ENCODE measurements around the gene PXDN. TPM values are rescaled to one million over a fixed set of nuclear protein-coding genes. Genes with fewer than 3 reads are reported as not detected.
"Not testable (repeated sequence)": the region's sequence is repeated elsewhere in the genome, so short reads cannot be mapped to it uniquely, and the experiment has no call there.

The PXDN gene
- total RNA-seq, 1 donor from 2014 or later: 31.1 TPM

DNA sequence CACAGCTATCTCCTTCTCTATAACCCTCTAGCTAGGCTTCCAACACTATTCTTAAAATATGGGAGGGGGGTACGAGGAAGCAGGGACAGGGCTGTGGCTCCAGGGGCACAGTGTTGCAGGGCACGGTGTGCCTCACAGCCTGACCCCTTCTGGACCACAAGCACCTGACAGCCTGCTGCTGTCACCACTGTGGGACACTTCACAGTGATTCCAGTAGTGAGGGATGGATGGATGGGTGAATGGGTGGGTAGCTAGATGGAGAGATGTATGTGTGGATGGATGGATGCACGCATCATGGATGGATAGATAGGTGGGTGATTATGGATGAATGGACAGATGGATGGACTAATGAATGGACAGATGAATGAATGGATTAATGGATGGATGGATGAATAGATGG is 21.6 kb downstream of the PXDN start:
- DNase-seq (ENCODE audit: low spot score): no peak

DNA sequence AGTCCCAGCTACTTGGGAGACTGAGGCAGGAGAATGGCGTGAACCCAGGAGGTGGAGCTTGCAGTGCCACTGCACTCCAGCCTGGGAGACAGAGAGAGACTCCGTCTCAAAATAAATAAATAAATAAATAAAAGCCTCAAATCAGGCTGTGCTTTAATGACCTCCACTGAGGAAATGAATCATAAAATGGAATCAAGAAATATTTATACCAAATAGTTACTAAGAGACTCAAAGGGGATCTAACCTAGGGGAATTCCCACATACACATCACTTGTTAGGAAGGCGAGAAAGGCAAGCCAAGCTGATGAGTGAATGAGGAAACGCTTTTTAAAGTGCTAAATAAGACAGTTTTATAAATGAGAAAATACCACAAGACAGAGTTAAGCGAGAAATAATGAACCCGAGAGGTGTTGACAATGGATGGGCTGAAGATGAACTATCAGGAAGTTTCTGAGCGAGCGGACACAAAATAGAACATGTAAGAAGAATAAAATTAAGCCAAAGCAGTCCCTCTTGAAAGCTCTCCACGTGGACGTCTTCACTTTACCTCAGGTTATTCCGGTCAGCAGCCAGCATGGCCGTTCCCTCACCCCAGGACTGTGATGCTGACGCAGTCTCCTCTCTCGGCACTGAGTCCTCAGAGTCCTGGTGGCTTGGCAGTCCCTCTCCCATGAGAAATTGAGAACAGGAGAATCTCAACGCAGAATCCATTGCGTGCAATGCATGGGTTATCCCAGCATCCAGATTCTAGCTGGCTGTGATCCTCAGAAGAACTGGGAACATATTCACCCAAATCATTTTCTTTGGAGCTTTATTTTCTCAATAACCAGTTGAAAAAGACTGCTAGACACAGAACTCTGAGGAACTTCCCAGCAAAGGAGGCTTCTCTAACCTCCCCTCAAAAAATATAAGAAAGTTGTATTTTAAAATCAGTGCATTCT is 22.3 kb downstream of the PXDN start:
- DNase-seq (ENCODE audit: low spot score): no peak

DNA sequence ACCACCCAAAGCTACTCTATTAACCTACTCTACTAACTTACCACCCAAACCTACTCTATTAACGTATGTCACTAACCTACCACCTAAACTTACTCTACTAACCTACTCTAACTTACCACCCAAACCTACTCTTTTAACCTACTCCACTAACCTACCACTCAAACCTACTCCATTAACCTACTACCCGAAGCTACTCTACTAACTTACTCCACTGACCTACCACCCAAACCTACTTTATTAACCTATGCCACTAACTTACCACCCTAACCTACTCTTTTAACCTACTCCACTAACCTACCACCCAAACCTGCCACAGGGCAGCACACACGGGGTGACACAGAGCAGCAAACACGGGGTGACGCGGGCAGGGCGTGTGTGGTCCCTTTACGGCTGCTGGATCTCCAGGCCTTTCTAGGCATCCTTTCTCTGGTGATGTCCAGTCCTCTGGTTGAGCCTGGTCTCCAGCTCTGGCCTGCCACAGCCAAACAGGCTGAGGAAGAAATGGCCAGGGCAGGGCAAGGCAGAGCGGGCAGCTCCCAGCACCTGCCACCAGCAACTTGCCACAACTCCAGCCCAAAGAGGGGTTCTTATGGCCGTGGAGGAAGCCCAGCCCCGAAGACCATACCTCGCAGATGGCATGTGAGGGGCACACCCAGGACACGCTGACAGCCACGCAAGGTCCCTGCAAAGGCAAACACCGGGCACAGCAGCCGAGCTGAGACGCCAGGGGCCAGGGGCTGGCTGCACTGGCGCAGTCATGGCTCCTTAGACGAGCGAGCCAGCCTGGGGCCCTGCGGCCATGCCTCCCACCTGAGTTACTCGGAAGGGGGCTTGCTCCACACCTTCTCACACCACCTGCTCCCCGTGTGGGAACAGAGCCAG is 25.7 kb downstream of the PXDN start:
- no peak for DNase-seq (ENCODE audit: low spot score)

DNA sequence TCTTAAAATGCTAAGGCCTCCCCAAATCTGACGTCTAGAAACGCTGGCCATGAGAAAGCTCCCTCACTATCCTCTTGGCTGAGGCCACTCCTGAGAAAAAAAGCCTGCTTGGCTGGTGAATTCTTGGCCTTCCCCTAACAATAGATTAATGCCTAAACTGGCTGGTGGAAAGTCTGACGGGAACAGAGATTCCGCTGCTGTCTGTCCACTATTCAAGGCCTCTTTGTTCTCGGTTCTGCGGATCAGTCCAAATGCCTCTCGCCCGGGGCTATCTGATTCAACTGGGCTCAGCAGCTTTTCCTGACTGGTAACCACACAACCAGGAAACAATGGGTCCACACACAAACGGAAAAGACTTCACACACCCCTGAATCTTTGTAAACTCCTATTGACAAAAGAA is 27.2 kb downstream of the PXDN start:
- DNase-seq (ENCODE audit: low spot score): no peak

DNA sequence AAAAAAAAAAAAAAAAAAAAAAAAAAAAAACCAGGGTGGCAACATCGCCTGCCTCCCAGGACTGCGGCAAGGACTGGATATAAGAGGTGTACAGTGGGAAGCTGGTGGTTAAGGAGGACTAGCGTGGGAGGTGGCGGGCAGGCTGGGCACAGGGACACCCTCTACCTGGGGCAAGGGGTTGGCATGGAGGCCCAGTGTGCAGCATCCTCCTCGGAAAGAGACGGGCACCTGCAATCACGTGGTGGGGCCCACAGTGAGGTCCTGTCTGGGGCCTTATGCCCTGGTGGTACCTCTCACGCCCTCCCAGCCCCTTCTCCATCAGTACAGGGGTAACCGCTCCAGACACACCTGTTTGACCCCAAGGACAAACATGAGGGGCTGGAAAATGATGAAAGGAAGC is 27.9 kb downstream of the PXDN start:
- no peak for DNase-seq (ENCODE audit: low spot score)

DNA sequence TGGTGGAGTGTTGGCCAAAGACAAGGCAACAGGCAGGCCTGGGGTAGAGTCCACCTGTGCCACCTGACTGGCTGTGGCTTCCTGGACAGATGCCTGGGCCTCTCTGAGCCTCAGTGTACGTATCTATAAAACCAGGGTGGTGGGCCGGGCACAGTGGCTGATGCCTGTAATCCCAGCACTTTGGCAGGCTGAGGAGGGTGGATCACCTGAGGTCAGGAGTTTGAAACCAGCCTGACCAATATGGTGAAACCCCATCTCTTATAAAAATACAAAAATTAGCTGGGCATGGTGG is 28.4 kb downstream of the PXDN start:
- not testable (repeated sequence) for DNase-seq (ENCODE audit: low spot score)

DNA sequence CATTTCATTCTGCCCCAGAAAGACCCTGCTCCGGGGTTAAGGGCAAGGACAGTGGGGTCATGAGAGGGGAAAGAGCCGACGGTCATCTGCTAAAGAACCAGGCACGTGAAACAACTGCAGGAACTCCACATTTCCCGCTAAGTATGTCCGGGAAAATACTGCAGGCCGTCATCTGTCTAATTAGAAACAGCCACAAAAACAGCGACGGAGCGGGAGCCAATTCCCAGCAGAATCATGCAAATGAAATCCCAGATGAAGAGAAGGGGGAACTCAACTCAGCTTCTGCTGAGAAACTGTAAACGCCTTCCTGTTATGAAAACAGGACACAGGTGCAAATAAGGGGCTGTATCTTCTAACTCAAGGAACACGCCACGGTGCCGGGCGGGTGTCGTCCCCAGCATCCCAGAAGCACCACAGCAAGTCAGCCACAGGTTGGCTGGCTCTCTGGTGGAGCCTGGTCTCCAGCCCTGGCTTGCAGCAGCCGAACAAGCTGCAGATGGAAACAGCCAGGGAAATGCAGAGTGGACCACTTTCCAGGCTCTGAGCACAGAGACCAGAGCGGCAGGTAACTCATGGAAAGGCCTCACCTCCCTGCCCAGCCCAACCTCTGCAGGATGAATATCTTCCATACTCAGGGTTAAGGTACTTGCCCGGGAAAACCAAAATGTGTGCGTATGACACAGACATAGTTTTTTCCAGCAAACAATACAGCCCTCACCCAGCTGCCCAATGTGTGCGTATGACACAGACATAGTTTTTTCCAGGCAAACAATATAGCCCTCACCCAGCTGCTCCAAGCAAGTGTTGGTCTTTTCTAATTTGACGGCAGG is 28.9 kb downstream of the PXDN start:
- DNase-seq (ENCODE audit: low spot score): no peak

DNA sequence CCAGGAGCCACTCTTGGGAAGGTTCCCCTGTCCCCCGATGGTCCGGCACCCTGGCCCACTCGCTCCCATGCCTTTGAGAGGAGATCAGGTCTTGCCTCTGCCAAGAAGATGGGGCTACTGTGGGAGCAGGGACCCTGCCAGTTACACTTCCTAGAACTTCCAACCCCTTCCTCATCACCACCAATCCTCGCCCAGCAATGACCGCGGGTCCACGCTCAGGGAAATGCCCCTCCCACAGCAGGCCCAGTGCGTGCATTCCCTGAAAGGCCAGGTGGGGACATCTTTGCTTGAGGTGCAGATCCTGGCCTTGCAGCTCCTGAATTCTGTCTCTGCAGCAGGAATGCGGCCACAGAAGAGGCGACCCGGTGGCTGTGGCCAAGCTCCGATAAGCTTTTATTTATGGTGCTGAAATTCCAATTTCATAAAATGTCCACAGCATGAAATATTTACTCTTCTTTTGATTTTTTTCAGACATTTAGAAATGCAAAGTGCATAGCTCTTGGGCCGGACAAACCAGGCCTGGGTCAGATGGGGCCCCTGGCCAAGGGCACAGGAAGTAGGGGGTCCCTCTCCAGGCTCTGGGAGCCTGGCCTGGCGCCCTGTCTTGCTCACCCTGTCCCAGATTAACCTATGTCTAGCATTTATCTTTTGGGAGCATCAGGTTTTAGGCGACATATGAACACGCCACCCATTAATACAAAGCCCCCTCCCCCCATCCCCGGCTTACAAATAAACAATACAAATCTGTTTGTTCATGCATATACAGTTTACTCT is 29.8 kb downstream of the PXDN start:
- DNase-seq (ENCODE audit: low spot score): no peak

DNA sequence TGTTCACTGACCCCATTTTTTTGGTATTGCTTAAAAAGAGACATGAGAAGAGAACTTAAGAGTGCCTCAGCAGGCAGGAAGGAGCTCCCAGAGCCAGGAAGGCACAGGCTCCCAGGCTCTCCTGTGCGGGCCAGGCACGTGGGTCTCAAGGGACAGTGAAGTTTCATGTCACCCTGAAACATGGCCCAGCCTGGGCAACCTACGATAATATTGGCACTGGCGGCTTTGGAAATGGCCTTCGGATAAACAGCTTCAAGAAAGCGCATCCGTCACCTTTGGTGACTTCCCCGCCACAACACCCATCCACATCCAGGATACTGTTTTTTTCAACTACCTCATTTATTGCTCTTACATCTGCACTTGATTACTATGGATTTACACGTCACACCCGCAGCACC is 30.5 kb downstream of the PXDN start:
- no peak for DNase-seq (ENCODE audit: low spot score)

DNA sequence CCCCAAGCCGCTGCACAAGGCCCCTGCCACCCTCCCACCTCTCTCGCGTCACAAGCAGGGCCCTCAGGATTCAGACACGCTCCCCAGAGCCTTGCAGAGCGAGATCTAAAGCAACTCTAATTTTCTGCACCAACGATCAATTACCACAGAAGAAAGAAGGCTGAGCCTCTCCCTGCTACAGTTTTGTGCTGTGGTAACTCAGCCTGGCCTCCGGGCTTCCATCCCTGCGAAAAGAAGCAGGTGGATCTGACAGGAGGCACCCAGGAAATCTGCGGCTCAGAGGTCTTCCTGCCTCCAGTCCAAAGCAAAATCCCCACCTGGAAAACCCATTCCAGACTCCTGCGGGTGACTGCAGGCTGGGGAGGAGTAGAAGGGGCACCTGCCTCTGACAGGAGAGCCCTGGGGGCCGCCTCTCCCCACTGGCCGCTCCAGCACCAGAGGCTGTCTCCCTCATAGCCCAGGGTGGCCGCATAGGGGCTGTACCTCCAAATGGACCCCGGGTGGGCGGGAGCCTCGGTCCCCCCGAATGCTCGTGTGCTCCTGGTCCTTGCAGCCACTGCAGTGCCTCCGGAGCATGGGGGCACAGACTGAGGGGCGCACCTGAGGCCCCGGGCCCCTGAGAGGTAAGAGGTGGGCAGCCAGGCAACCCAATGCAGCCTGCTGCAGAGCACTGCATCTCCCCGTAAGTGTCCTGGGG is 31.0 kb downstream of the PXDN start:
- DNase-seq (ENCODE audit: low spot score): no peak

DNA sequence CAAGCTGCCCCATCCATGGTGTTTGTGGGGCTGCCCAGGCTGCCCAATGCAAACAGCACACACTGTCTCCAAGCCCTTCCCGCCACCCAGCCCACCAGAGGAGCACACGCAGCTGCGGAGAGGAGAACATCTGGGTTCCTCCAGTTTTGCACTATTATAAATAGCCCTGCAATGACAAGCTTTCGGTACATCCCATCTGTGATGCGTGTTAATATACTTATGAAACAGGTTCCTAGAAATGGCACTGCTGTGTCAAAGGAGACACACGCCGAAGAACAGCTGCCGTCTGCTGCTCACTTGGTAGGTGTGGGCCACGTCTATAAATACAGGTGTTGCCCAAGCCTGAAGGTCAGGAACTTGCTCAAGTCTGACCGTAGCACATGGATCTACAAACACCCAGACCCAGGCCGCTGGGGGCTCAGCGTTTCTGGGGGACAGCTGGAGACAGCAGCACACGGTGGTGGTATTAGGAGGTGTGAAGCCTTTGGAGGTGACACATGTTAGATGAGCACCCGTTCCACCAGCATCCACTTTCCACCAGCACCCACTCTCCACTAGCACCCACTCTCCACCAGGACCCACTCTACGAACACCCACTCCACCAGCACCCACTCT is 34.3 kb downstream of the PXDN start:
- no peak for DNase-seq (ENCODE audit: low spot score)

DNA sequence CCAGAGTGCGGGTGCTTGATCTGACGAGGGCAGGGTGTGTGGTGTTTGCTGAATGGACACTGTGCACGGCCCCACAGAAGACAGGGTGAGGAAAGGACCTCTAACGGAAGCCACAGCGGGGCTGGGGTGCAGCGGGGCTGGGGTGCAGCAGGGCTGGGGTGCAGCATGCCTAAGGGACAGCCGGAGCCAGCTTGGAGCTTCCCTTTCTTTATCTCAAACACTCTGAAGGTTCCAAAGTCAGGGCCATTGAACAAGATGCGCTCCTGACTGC is 35.0 kb downstream of the PXDN start:
- DNase-seq (ENCODE audit: low spot score): no peak

DNA sequence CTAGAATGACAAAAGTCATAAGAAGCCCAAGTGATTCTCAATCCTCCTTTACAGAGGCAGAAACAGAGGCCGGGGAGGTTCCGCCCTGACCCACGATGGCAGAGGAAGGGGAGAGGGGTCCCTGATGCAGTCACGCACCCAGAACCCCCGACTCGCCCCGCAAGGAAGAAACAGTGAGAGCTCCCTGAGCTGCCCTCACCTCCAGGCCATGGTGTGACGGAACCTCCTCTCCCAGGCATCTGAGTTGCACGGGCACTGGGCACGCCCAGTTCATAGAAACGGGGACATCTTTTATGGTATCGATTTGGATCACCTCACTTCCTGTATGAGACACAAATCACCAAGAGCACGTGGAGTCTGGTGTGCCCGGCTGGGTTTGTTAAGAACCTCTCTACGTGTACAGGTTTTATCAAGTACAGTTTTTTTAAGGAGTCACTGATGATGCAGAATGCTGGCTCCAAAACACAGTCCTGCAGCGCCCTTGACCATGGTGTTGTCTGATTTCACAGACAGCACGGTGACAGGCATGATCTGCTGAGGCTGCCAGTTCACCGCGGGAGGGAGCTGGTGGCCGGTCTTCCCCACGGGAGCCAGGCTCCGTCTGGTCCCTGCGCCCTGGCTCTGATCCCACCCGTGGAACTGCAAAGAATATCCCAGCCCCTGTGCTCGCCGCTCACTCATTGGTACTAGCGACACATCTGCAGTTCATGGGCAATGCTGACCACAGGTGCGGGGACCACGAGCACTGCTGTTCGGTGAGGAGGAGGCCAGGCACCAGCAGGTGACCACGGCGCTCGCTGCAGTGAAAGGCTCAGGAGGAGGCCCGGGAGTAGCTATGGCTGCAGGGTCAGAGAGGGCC is 35.6 kb downstream of the PXDN start:
- no peak for DNase-seq (ENCODE audit: low spot score)

DNA sequence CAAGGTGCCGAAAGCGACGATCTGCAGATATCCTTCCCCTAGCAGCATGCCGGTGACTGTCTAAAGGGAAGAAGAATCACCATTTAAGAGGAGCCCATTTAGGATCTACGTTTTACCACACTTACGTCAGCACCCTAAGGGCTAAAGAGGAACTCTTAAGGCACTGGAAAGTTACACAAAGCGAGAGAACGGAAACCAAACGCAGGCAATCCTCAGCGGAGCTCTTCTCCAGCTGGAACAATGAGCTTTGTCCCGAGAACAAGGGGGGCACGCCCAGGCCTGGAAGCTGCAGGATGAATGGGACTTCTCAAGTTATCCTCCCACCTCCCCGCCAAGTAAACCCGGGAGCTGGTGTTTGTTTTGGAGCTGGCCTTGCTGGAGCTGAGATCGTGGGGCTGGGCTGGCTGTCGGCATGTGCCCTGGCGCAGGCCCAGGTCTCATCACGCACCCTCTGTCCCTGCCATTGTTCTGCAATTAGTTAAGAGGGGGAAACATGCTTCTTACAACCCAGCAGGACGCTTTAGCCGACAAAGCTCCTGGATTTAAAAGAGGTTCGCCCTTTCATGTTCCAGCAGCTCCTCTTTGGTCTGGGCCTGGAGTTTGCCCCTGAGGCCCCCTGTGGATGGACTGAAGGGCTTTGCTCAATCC is 36.4 kb downstream of the PXDN start:
- DNase-seq (ENCODE audit: low spot score): peak; percentile 40

DNA sequence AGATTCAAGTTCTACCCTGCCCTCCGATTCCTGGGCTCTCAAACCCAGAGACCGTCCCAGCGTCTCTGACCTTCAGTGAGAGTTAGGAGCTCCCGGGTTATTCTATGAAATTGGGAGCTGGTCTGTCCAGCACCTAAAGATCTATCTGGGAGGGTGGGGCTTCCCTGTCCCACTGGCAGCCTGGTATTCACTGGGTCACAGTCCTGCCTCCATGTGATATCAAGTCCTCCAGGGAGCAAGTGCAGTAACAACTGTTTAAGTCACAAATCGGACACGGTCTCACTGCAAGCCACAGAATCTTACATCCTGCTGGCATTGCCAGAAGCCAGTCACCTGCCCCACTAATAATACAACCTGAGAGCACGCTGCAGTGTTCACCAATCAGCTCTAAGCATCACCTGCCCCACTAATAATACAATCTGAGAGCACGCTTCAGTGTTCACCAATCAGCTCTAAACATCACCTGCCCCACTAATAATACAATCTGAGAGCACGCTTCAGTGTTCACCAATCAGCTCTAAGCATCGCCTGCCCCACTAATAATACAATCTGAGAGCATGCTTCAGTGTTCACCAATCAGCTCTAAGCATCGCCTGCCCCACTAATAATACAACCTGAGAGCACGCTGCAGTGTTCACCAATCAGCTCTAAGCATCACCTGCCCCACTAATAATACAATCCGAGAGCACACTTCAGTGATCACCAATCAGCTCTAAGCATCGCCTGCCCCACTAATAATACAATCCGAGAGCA is 38.0 kb downstream of the PXDN start:
- not testable (repeated sequence) for DNase-seq (ENCODE audit: low spot score)

DNA sequence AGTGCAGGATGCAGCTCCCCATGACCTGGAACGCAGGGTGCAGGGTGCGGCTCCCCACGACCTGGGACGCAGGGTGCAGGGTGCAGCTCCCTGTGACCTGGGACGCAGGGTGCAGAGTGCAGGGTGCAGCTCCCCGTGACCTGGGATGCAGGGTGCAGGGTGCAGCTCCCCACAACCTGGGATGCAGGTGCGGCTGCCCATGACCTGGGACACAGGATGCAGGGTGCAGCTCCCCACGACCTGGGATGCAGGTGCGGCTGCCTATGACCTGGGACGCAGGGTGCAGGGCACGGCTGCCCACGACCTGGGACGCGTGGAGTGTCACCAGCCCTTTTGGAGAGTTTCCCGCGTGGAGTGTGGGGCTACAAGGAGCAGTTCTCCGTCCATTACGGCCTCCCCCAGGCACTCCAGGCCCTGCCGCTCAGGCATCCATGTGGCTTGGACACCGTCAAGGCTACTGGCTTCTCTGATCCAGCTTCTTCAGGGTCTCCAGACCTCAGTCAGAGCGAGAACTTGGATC is 38.7 kb downstream of the PXDN start:
- DNase-seq (ENCODE audit: low spot score): no peak

DNA sequence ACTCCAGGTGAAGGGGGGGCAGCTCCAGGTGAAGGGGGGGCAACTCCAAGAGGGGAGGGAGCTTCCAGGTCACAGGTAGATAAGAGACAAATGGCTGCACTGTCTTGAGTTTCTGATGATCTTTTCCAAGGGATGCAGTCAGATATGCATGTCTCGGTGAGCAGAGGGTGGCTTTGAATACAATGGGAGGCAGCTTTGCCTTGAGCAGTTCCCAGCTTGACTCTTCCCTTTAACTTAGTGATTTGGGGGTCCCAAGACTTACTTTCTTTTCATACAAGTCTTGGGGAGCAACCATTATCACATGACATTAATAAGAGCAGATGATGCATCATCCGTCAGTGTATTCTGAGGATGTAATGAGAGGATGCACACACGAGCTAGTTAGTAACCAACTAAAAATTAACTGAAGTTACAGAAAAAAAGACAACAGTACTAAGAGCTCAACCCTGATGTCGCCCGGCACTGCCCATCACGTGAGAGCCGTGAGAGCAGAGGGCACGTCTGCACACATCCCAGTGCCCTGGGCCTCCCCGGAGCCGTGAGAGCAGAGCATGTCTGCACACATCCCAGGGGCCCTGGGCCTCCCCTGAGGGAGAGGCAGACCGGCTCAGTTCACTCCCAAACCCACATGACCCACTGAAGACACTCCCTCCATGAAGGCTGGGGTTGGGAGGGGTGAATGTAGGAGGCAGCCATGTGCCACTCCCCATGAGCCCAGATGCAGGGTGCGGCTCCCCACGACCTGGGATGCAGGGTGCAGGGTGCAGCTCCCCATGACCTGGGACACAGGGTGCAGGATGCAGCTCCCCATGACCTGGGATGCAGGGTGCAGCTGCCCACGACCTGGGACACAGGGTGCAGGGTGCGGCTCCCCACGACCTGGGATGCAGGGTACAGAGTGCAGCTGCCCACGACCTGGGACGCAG is 39.4 kb downstream of the PXDN start:
- DNase-seq (ENCODE audit: low spot score): no peak

Data from mucosa of gallbladder (tissue), 1 donor.